ENCODE results near the gene PAX5.
A peak's percentile ranks its signal among the peaks of the same experiment; 100 is the strongest.
"Not testable (repeated sequence)": the region's sequence is repeated elsewhere in the genome, so short reads cannot be mapped to it uniquely, and the experiment has no call there.

The PAX5 gene

GRCh38 chr9:36881316-36881715 lies 152.8 kb downstream of the PAX5 start:
- no peak for DNase-seq (ENCODE audit: low read depth in 2 of 2)

GRCh38 chr9:36880075-36880474 lies 154.0 kb downstream of the PAX5 start:
- no peak for DNase-seq (ENCODE audit: low read depth in 2 of 2)

- no peak for DNase-seq (ENCODE audit: low read depth in 2 of 2)
Measured at GRCh38 chr9:36878986-36879982, 154.8 kb downstream of the PAX5 start.

GRCh38 chr9:36877239-36877638 lies 156.8 kb downstream of the PAX5 start:
- DNase-seq (ENCODE audit: low read depth in 2 of 2), result no peak

GRCh38 chr9:36876056-36876455 lies 158.0 kb downstream of the PAX5 start:
- no peak for DNase-seq (ENCODE audit: low read depth in 2 of 2)

GRCh38 chr9:36874921-36875320 lies 159.1 kb downstream of the PAX5 start:
- DNase-seq (ENCODE audit: low read depth in 2 of 2), result no peak

GRCh38 chr9:36874261-36874660 lies 159.8 kb downstream of the PAX5 start:
- DNase-seq (ENCODE audit: low read depth in 2 of 2), result no peak

GRCh38 chr9:36873247-36873875 lies 160.7 kb downstream of the PAX5 start:
- DNase-seq (ENCODE audit: low read depth in 2 of 2), result peak; percentile 68 to 80

- no peak for DNase-seq (ENCODE audit: low read depth in 2 of 2)
Measured at GRCh38 chr9:36872641-36873040, 161.4 kb downstream of the PAX5 start.

GRCh38 chr9:36871606-36872005 lies 162.5 kb downstream of the PAX5 start:
- no peak for DNase-seq (ENCODE audit: low read depth in 2 of 2)

GRCh38 chr9:36870960-36871359 lies 163.1 kb downstream of the PAX5 start:
- DNase-seq (ENCODE audit: low read depth in 2 of 2), result no peak

GRCh38 chr9:36869605-36870004 lies 164.5 kb downstream of the PAX5 start:
- DNase-seq (ENCODE audit: low read depth in 2 of 2), result not testable (repeated sequence)

GRCh38 chr9:36868586-36869282 lies 165.3 kb downstream of the PAX5 start:
- no peak for DNase-seq (ENCODE audit: low read depth in 2 of 2)

GRCh38 chr9:36867672-36868471 lies 166.2 kb downstream of the PAX5 start:
- DNase-seq (ENCODE audit: low read depth in 2 of 2), result no peak

GRCh38 chr9:36867241-36867640 lies 166.8 kb downstream of the PAX5 start:
- DNase-seq (ENCODE audit: low read depth in 2 of 2), result no peak

GRCh38 chr9:36866840-36867239 lies 167.2 kb downstream of the PAX5 start:
- no peak for DNase-seq (ENCODE audit: low read depth in 2 of 2)

GRCh38 chr9:36865731-36866635 lies 168.1 kb downstream of the PAX5 start:
- no peak for DNase-seq (ENCODE audit: low read depth in 2 of 2)

- DNase-seq (ENCODE audit: low read depth in 2 of 2), result no peak
Measured at GRCh38 chr9:36864491-36865410, 169.3 kb downstream of the PAX5 start.
